ENCODE measurements around the gene KCNJ6. TPM values are rescaled to one million over a fixed set of nuclear protein-coding genes. Genes with fewer than 3 reads are reported as not detected.

KCNJ6 gene
- total and polyA plus RNA-seq, 10 of the 15 experiments (the other 5 are each of a cell fraction or from before 2014, with no cell fraction given) = 0.03 to 0.07 (median 0.04) TPM; not detected in 7

DNA sequence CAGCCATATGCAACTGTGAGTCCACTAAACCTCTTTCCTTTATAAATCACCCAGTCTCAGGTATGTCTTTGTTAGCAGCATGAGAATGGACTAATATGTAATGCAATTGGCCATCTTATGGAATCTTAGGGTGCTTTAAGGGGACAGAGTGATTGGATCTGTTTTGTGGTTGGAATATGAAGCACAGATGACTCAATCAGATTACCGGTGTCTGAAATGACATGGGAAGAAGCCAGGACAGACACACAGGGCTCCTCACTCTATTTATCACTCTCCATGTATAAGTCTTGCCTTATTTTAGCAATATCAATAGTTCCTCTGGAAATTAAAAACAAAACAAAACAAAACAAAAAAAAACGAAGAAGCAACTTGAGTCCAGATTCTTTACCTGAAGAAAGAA is 12.9 kb downstream of the KCNJ6 start:
- Histone ChIP-seq H3K79me2 (ENCODE audit: control insufficient read depth, insufficient read depth, low read length) (no peaks in the 10 kb centered on the region), H3K27ac (ENCODE audit: control insufficient read depth, insufficient read depth) (no peak overlapping the region), H4K20me1 (ENCODE audit: control insufficient read depth, insufficient read depth) (no peaks in the 10 kb centered on the region), H3K4me2 (ENCODE audit: control insufficient read depth, insufficient read depth) (no peak overlapping the region), H3K4me1 (ENCODE audit: control insufficient read depth, insufficient read depth, low read length) (no peaks in the 10 kb centered on the region), H3K27me3 (replicated peaks in 1 of 2; ENCODE audit: control insufficient read depth in 2 of 2, insufficient read depth in 2 of 2, low read length in 1 of 2) (no peaks in the 10 kb centered on the region), H3K9me3 (replicated peaks; ENCODE audit: control insufficient read depth, insufficient read depth, low read length) (no peaks in the 10 kb centered on the region), H3K9ac (ENCODE audit: control insufficient read depth, insufficient read depth, low read length) (no peak overlapping the region), H3K4me3 (no peak overlapping the region), H3K36me3 (ENCODE audit: control insufficient read depth in 2 of 2, insufficient read depth in 2 of 2, low read length in 1 of 2) (no peaks in the 10 kb centered on the region), H2AFZ (ENCODE audit: control insufficient read depth, low read depth, low read length) (no peak overlapping the region)
- ChIA-PET SMC1A (ENCODE audit: uncharacterized antibody, unreplicated experiment) (no interaction called here), RAD21 (ENCODE audit: unreplicated experiment) (no interaction called here), CTCF (no interaction called here), POLR2A (no interaction called here)
- no peak for ATAC-seq
- TF ChIP-seq BACH1 (IDR thresholded peaks at IDR 0.05; ENCODE audit: borderline replicate concordance) (no peak), NFYB (IDR thresholded peaks at IDR 0.05; ENCODE audit: insufficient read depth, low read depth, low read length) (no peak), ZNF384 (IDR thresholded peaks at IDR 0.05; ENCODE audit: borderline replicate concordance, low read depth, low read length) (no peak), BMI1 (IDR thresholded peaks at IDR 0.05; ENCODE audit: borderline replicate concordance) (no peak), SIN3A (IDR thresholded peaks at IDR 0.05; ENCODE audit: low read depth, low read length) (no peak), ZBED1 (IDR thresholded peaks at IDR 0.05; ENCODE audit: borderline replicate concordance) (no peak), LARP7 (IDR thresholded peaks at IDR 0.05) (no peak), POLR2AphosphoS2 (IDR thresholded peaks at IDR 0.05; ENCODE audit: low read depth, low read length) (no peak), CREB1 (IDR thresholded peaks at IDR 0.05; ENCODE audit: low read depth) (no peak), SIX5 (IDR thresholded peaks at IDR 0.05; ENCODE audit: low read depth, low read length, severe bottlenecking) (no peak)
- TF ChIP-seq, protein P1, sequence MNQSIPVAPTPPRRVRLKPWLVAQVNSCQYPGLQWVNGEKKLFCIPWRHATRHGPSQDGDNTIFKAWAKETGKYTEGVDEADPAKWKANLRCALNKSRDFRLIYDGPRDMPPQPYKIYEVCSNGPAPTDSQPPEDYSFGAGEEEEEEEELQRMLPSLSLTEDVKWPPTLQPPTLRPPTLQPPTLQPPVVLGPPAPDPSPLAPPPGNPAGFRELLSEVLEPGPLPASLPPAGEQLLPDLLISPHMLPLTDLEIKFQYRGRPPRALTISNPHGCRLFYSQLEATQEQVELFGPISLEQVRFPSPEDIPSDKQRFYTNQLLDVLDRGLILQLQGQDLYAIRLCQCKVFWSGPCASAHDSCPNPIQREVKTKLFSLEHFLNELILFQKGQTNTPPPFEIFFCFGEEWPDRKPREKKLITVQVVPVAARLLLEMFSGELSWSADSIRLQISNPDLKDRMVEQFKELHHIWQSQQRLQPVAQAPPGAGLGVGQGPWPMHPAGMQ (IDR thresholded peaks at IDR 0.05; ENCODE audit: borderline replicate concordance) = no peak
- TF ChIP-seq, protein P2, sequence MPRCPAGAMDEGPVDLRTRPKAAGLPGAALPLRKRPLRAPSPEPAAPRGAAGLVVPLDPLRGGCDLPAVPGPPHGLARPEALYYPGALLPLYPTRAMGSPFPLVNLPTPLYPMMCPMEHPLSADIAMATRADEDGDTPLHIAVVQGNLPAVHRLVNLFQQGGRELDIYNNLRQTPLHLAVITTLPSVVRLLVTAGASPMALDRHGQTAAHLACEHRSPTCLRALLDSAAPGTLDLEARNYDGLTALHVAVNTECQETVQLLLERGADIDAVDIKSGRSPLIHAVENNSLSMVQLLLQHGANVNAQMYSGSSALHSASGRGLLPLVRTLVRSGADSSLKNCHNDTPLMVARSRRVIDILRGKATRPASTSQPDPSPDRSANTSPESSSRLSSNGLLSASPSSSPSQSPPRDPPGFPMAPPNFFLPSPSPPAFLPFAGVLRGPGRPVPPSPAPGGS (IDR thresholded peaks at IDR 0.05; ENCODE audit: borderline replicate concordance, insufficient read depth, low read depth, low read length, poor library complexity, severe bottlenecking) = no peak
- TF ChIP-seq, protein P3, sequence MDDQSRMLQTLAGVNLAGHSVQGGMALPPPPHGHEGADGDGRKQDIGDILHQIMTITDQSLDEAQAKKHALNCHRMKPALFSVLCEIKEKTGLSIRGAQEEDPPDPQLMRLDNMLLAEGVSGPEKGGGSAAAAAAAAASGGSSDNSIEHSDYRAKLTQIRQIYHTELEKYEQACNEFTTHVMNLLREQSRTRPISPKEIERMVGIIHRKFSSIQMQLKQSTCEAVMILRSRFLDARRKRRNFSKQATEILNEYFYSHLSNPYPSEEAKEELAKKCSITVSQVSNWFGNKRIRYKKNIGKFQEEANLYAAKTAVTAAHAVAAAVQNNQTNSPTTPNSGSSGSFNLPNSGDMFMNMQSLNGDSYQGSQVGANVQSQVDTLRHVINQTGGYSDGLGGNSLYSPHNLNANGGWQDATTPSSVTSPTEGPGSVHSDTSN (IDR thresholded peaks at IDR 0.05; ENCODE audit: insufficient replicate concordance, low read depth, low read length) = no peak
- FAIRE-seq = no peak
- no peak for DNase-seq (ENCODE audit: low read depth, low spot score)
- intact Hi-C loops (cut with micrococcal nuclease; ENCODE audit: unreplicated experiment) = no loop called here
- WGBS (ENCODE audit: insufficient coverage, insufficient replicate concordance, low lambda C conversion rate, missing lambda C conversion rate) = 47% methylated on average over 2 of the region's 2 CpGs
- in situ Hi-C loops (cut with MboI) = no loop called here
- no TSS peak for BruUV-seq (replicated peaks)

Measured in GM12878 (cell line).